ENCODE data around the gene ADGRL1. TPM values are rescaled to one million over a fixed set of nuclear protein-coding genes. Genes with fewer than 3 reads are reported as not detected.
A peak's percentile ranks its signal among the peaks of the same experiment; 100 is the strongest.

The ADGRL1 gene
- total RNA-seq, 1 experiment from 2014 or later = 39.3 TPM

DNA sequence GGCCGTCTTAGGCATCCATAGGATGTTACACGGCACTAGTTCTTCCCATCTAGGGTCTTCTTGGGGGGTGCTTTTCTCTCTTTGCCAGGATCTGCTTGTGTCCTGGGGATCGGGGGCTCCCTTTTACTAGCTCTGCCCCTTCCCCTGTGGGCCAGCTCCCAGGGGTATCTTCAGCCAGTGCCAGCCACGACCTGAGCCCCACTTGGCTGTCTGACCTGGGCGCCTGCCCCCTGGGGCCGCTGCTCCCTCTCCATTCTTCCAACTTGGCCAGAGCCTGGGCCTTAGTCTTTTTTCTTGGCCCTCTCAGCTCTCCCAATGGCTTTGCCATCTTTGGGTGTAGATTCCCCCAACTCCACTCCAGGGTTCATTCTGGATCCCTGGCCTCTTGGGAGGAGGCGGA, 91.5 kb downstream of the ADGRL1 start:
- CTCF ChIA-PET = no interaction called here
- Histone ChIP-seq H3K27me3 (ENCODE audit: low read length) (no peaks in the 10 kb centered on the region), H3K4me2 (ENCODE audit: low read length) (no peak overlapping the region), H3K36me3 (ENCODE audit: low read depth, low read length) (no peaks in the 10 kb centered on the region), H3K4me3 (ENCODE audit: low read length) (no peak overlapping the region), H3K9ac (ENCODE audit: low read length) (no peak overlapping the region), H3K27ac (ENCODE audit: low read length) (no peak overlapping the region), H4K20me1 (ENCODE audit: low read length) (no peaks in the 10 kb centered on the region), H3K79me2 (ENCODE audit: low read length) (peaks cover 36% of the 10 kb centered on the region), H3K4me1 (ENCODE audit: insufficient read depth, low read length) (peaks cover 17% of the 10 kb centered on the region), H3F3A (ENCODE audit: low read length, unreplicated experiment) (peaks cover 5% of the 10 kb centered on the region), H3K9me3 (ENCODE audit: low read length) (no peaks in the 10 kb centered on the region), H3K9me2 (replicated peaks; ENCODE audit: low read length) (no peaks in the 10 kb centered on the region), H2AFZ (ENCODE audit: low read length) (no peak overlapping the region)
- no peak for DNase-seq
- no peak for ATAC-seq
- intact Hi-C loops (cut with micrococcal nuclease) = no loop called here
- TF ChIP-seq EZH2 (IDR thresholded peaks at IDR 0.05; ENCODE audit: low read length, unreplicated experiment) = no peak
- TF ChIP-seq, protein P1, sequence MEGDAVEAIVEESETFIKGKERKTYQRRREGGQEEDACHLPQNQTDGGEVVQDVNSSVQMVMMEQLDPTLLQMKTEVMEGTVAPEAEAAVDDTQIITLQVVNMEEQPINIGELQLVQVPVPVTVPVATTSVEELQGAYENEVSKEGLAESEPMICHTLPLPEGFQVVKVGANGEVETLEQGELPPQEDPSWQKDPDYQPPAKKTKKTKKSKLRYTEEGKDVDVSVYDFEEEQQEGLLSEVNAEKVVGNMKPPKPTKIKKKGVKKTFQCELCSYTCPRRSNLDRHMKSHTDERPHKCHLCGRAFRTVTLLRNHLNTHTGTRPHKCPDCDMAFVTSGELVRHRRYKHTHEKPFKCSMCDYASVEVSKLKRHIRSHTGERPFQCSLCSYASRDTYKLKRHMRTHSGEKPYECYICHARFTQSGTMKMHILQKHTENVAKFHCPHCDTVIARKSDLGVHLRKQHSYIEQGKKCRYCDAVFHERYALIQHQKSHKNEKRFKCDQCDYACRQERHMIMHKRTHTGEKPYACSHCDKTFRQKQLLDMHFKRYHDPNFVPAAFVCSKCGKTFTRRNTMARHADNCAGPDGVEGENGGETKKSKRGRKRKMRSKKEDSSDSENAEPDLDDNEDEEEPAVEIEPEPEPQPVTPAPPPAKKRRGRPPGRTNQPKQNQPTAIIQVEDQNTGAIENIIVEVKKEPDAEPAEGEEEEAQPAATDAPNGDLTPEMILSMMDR (conservative IDR thresholded peaks at IDR 0.05; ENCODE audit: low read depth, low read length) = no peak
- no peak for TF ChIP-seq EZH2phosphoT487 (IDR thresholded peaks at IDR 0.05; ENCODE audit: borderline replicate concordance, low read length)
- BruUV-seq (replicated peaks) = no TSS peak
- POLR2A ChIA-PET (ENCODE audit: unreplicated experiment) = no interaction called here

DNA sequence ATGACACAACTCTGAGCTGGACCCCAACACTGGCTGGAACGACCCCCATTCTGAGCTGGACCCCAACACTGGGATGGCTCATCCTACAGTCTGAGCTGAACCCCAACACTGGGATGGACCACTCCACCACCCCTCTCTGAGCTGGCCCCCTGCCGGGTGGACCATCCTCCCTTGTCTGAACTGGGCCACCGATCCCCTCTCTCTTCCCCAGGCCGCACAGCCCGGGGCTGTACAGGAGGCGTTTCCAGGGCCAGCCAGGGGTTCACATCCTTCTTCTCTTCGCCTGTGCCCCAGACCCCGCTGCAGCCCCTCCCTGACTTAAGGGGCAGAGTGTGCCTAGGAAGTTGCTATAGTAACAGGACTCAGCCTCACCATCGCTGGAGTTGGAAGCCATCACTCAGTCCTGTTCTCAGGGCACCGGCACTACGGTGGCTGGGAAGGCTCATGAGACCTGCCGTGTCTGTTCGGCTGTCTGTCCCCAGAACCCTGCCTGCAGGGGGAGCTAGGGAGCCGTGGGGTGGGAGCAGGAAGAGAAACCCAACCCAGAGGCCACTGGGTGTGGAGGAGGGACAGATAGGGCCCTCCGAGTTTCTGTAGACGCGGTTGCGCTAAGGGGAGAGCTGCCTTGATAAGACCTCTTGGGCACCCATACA, 92.1 kb downstream of the ADGRL1 start:
- DNase-seq = peak; percentile 40
- H3K9me3 ChIP-seq (ENCODE audit: low read length) = no peaks in the 10 kb centered on the region
- H3F3A ChIP-seq (ENCODE audit: low read length, unreplicated experiment) = no peaks in the 10 kb centered on the region
- ATAC-seq = no peak
- intact Hi-C loops (cut with micrococcal nuclease) = no loop called here
- POLR2A ChIA-PET (ENCODE audit: unreplicated experiment) = no interaction called here
- H3K9me2 ChIP-seq (replicated peaks; ENCODE audit: low read length) = no peaks in the 10 kb centered on the region
- H3K36me3 ChIP-seq (ENCODE audit: low read depth, low read length) = no peaks in the 10 kb centered on the region
- no TSS peak for BruUV-seq (replicated peaks)
- CTCF ChIA-PET = no interaction called here
- no peaks in the 10 kb centered on the region for H3K27me3 ChIP-seq (ENCODE audit: low read length)
- H4K20me1 ChIP-seq (ENCODE audit: low read length) = no peaks in the 10 kb centered on the region
- H3K4me3 ChIP-seq (ENCODE audit: low read length) = no peak overlapping the region
- H2AFZ ChIP-seq (ENCODE audit: low read length) = no peak overlapping the region
- no peak for TF ChIP-seq EZH2 (IDR thresholded peaks at IDR 0.05; ENCODE audit: low read length, unreplicated experiment)
- TF ChIP-seq, protein P1 (conservative IDR thresholded peaks at IDR 0.05; ENCODE audit: low read depth, low read length) = peak; percentile 68
- TF ChIP-seq EZH2phosphoT487 (IDR thresholded peaks at IDR 0.05; ENCODE audit: borderline replicate concordance, low read length) = no peak
- H3K9ac ChIP-seq (ENCODE audit: low read length) = no peak overlapping the region
- no peak overlapping the region for H3K27ac ChIP-seq (ENCODE audit: low read length)
- peaks cover 36% of the 10 kb centered on the region for H3K79me2 ChIP-seq (ENCODE audit: low read length)
- H3K4me2 ChIP-seq (ENCODE audit: low read length) = no peak overlapping the region
- H3K4me1 ChIP-seq (ENCODE audit: insufficient read depth, low read length) = peaks cover 17% of the 10 kb centered on the region

DNA sequence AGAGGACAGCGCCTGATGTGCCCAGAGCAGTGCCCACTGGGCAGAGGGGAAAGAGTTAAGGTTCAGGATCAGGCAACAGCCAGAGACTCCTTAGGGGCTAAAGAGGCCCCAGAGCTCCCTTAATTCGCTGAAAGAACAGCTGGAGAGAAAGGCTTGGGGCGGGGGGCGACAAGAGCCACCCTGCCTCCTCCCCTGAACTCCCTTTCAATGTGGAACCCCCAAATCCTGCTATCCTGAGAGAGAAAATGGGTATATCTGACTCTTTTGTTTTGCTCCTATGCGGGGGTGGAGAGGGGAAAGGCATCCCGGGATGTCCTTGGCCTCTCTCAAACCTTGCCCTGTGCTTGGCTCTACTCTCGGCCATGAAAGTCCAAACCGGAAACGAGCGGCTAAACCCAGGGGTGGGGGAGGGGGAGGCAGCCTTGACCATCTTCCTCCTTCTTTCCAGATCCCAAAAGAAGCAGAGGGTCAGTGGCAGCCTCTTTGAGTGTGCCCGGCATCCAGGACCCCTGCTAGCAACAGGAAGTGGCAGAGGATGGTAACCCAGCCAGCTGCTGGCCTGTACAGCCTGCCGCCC, 93.1 kb downstream of the ADGRL1 start:
- intact Hi-C loops (cut with micrococcal nuclease) = no loop called here
- no peak for DNase-seq
- H3K9me3 ChIP-seq (ENCODE audit: low read length) = no peaks in the 10 kb centered on the region
- CTCF ChIA-PET = no interaction called here
- no peaks in the 10 kb centered on the region for H3F3A ChIP-seq (ENCODE audit: low read length, unreplicated experiment)
- H4K20me1 ChIP-seq (ENCODE audit: low read length) = no peaks in the 10 kb centered on the region
- H3K4me1 ChIP-seq (ENCODE audit: insufficient read depth, low read length) = peaks cover 10% of the 10 kb centered on the region
- H3K4me3 ChIP-seq (ENCODE audit: low read length) = no peak overlapping the region
- H2AFZ ChIP-seq (ENCODE audit: low read length) = no peak overlapping the region
- no peaks in the 10 kb centered on the region for H3K9me2 ChIP-seq (replicated peaks; ENCODE audit: low read length)
- no peak overlapping the region for H3K9ac ChIP-seq (ENCODE audit: low read length)
- no TSS peak for BruUV-seq (replicated peaks)
- H3K27me3 ChIP-seq (ENCODE audit: low read length) = no peaks in the 10 kb centered on the region
- TF ChIP-seq EZH2 (IDR thresholded peaks at IDR 0.05; ENCODE audit: low read length, unreplicated experiment) (no peak), EZH2phosphoT487 (IDR thresholded peaks at IDR 0.05; ENCODE audit: borderline replicate concordance, low read length) (no peak)
- TF ChIP-seq, protein P1 (conservative IDR thresholded peaks at IDR 0.05; ENCODE audit: low read depth, low read length) = no peak
- H3K4me2 ChIP-seq (ENCODE audit: low read length) = no peak overlapping the region
- H3K27ac ChIP-seq (ENCODE audit: low read length) = no peak overlapping the region
- POLR2A ChIA-PET (ENCODE audit: unreplicated experiment) = no interaction called here
- no peak for ATAC-seq
- H3K36me3 ChIP-seq (ENCODE audit: low read depth, low read length) = no peaks in the 10 kb centered on the region
- H3K79me2 ChIP-seq (ENCODE audit: low read length) = peaks cover 36% of the 10 kb centered on the region
